PC-3 (cell line): ENCODE results near the gene HDAC9.

Experiments
- EZH2 ChIP-seq: fragments of 300-600 bp; sonication (generic); IDR thresholded peaks from one replicate; pipeline ENCODE4 v1.6.1; 2017; ENCODE audit warnings: antibody characterized with exemption, mild to moderate bottlenecking, low read length; ENCODE audit not compliant: unreplicated experiment
- EZH2phosphoT487 ChIP-seq: fragments of 300-600 bp; sonication (generic); IDR thresholded peaks from 2 replicates; pipeline ENCODE4 v1.6.1; 2018; ENCODE audit warnings: mild to moderate bottlenecking, antibody characterized with exemption, low read length, borderline replicate concordance
- TF ChIP-seq, protein P1 (sequence below): fragments of 300-600 bp; sonication (generic); conservative IDR thresholded peaks from 2 replicates; pipeline ENCODE4 v1.5.1; 2017; ENCODE audit warnings: antibody characterized with exemption, low read depth, mild to moderate bottlenecking, low read length

DNA sequence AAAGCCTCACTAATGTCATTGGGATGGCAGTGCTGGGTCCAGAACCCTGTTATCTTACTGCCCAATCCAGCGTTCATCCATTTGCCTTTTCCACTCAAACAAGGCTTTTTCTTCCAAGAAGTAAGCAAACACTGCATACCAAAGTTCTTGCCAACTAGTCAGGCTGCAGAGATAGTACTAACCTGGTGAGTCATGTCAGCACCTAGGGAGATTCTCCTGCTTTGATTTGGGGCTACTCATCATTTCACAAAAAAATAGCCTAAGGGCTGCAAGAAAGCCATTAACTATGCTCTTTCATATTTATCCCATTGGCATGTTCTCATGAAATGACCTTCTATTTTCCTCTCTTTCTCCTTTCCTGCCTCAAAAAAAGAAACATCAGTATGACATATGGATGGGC, 479.3 kb downstream of the HDAC9 start:
- TF ChIP-seq, protein P1, sequence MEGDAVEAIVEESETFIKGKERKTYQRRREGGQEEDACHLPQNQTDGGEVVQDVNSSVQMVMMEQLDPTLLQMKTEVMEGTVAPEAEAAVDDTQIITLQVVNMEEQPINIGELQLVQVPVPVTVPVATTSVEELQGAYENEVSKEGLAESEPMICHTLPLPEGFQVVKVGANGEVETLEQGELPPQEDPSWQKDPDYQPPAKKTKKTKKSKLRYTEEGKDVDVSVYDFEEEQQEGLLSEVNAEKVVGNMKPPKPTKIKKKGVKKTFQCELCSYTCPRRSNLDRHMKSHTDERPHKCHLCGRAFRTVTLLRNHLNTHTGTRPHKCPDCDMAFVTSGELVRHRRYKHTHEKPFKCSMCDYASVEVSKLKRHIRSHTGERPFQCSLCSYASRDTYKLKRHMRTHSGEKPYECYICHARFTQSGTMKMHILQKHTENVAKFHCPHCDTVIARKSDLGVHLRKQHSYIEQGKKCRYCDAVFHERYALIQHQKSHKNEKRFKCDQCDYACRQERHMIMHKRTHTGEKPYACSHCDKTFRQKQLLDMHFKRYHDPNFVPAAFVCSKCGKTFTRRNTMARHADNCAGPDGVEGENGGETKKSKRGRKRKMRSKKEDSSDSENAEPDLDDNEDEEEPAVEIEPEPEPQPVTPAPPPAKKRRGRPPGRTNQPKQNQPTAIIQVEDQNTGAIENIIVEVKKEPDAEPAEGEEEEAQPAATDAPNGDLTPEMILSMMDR = no peak
- no peak for TF ChIP-seq EZH2
- TF ChIP-seq EZH2phosphoT487 = no peak
